Stimulated activated naive CD4-positive, alpha-beta T cell (primary cell): ENCODE results near the gene NME3.
A peak's percentile ranks its signal among the peaks of the same experiment; 100 is the strongest.

Experiments
- DNase-seq, 6 experiments: peaks; one replicate each; lab custom pipeline; 2025; lab: John Stamatoyannopoulos, UW

Gene NME3

DNA sequence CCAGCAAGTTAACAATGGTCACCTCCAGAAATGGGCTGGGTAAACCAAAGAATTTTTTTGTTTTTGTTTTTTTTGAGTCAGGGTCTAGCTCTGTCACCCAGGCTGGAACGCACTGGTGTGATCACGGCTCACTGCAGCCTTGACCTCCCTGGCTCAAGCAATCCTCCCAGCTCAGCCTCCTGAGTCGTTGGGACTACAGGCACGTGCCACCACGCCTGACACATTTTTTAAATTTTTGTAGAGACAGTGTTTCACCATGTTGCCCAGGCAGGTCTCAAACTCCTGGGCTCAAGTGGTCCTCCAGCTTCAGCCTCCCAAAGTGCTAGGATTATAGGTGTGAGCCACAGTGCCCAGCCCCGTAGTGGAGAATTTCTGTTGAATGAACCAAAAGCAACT lies 9.3 kb upstream of the NME3 start:
- DNase-seq = no peak

DNA sequence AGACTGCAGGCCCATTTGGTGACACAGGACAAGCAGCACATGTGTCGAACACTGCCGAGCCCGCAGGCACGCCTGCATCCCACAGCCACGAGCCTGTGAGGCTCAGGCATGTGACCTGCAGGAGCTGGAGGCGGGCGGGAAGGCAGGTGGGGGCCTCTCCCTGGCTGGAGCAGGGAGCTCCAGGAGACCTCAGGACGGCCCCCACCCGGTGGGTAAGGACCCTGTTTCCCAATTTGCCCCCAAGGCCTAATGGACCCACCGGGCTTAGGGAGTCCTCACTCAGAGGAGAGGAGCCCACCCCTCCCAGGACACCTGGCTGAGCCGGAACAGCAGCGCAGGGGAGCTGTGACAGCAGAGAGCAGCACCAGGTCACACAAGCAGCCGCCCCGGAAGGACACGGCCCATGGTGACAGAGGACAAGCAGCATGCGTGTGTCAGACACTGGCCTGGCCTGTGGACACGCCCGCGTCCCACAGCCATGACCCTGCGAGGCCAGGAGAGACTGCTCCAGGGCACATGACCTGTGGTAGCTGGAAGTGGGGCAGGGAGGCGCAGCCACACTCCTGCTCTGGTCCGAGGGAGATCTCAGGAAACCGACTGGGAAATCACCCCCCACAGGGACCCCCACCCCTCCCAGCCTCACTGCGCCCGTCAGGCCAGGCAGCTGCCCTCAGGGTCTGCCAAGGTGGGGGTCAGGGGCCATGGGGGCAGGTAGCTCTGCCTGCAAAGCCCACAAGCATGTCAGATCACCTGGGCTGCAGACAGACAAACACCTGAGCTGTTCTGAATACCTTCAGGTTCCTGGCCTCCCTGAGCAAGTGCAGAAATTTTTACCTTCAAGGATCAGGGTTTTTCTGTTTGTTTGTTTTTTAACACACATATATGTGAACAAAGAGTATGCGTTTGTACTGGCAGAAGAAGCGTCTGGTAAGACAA lies 8.7 kb upstream of the NME3 start:
- no peak for DNase-seq

DNA sequence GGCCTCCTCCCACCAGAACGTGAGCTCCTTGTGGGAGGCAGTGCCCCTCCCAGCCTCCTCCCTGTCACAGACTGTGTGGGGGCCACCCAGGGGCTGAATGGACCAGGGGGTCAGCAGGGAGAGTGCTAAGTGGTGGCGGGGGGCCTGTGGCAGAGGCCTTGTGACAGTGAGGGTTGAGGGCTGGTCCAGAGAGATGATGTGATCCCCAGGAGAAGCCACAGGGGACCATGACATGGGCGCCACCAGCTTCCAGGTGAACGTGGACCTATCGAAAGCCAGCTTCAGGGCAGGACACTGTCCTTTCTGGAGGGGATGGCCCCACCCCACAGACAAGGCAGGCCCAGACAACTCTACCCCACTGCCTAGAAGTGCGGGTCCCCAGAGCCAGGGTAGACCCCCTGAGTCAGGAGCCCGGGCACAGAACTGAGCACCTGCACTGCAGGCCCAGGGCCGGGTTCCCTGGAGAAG lies 7.9 kb upstream of the NME3 start:
- no peak for DNase-seq

DNA sequence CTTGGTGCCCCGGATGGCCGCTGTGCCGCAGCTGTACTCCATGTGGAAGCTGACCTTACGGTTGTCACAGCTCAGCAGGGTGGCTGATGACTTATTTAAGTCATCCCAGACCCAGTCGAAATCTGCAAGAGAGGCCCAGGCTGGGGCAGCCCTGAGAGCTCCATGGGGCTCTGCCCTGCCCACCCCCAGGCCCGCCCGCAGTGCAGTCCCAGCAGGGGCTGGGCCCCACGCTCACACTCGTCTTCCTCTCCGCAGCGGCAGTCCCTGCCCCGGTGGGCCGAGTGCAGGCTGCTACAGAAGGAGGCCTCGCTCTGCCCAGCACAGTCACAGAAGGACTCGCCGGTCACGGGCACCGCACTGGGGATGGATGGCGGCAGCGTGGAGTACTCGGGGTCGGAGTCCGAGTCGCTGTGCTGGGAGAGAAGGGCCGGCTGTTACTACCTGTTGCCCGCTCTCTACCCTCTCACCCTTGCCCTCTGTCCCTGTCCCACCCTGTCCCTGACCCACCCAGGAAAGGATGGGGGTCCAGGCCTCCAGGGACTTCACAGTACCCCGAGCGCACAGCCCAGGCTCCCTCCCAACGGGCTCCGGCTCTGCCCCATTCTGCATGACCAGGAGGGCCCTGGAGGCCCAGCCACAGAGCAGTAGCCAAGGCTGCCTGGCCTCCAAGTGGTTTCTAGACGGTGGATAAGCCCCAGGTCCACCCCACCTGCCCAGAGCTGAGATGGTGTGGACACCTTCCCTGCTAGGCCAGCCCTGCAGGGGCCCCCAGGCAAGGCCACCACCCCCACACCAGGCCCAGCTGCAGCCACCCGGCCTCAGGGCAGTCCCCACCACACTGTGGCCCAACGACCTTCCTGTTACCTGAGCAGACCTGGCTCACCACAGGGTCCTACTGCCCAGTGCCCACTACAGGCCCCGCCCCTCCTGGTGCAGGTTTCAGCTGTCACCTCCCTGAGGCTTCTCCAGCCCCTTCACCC lies 7.1 kb upstream of the NME3 start:
- no peak for DNase-seq

DNA sequence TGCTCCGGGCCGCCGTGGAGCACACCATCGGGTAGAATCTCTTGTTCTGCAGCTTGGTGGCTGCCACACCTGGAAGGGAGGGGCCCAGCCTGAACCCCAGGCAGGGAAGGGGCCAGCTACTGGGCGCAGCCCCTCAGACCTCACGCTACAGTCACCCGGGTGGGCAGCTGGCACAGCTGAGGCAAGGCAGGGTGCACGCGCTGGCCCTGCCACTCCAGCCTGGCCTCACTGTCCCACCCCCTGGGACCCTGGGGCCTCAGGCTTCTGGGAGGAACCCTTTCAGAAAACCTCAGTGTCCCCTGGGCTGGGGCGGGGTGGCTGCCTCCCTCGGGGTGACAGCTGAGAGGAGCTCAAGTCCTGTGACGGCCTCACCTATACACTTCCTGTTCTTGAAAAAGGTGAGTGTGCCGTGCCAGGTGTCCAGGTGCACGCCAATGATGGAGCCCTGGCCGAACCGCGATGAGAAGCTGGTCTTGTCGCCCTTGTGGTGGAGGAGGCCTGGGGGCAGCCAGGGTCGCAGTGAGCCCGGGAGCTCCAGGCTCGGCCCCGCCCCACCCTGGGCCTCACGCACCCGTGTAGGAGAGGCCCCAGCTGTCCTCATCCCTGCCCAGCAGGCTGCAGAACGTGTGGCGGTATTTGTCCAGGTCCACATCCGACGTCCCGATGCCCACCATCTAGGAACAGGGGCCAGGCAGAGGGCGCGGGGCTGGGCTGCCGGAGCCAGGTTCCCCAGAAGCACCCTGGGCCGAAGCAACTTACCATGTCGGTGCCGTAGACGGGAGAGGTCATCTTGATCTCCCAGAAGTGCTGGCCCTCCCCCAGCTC lies 6.2 kb upstream of the NME3 start:
- DNase-seq = no peak

DNA sequence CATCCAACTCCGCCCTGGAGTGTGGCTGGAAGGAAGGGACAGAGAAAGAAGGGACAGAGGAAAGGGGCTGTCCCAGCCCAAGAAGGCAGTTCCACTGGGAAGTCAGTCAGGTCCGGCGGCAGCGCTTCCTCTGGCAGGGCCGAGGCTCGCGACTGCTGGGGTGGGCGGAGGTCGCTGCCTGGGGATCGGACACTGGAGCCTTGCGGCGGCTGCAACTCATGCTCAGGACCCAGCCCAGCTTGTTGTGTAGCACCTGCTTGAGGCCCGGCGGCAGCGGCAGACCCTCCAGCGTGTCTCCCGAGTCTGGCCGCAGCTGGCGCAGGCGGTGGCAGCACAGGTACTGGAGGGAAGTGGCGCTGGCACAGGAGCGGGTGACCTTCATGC lies 5.6 kb upstream of the NME3 start:
- no peak for DNase-seq

DNA sequence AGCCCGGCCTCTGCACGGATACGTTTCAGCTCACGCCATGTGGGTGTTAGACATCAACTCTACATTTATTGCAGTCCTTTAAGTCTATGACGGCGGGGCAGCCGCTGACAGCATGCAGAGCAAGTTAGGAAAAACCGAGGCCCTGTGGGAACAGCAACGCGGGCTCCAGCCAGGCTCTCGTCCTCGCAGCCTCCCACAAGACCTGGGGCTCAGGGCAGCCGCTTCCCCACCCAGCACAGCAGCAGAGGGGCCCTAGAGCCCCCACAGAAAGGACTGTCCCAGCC lies 5.3 kb upstream of the NME3 start:
- DNase-seq = no peak

DNA sequence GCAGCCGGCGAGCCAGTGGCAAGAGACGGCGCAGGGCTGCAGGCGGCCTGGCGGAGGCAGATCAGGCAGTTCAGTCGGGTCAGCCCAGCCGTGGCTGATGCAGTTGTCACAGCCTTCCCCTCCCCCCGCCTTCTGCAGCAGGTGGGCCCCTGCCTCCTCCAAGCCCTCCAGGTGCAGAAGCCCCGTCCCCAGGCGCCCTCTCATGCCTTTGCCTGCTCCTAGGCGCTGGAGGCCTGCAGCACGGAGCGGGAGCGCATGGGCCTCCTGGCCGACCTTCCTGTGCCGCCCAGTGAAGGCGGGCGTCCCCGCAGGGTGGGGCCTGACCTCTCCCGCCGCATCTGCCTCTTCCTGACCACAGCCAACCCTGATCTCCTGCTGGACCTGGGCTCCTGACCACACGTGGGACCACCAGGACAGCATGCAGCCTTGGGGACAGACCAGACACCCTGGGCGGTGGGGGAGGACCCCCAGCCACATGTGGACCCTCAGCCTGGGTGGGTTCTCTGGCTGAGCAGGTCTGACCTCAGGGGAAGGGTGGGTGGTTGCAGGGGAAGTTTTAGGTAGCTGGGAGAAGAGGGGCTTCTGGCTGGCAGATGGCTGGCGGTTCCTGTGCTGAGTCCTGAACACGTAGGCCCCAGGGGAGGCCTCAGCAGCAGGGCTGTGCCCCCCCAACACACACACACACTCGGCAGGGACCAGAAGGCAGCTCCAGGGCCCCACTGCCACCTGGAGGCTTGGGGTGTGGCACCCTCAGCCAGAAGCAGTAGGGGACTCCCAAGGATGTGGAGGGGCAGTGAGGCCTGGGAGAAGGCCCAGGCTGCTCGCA lies 4.7 kb upstream of the NME3 start:
- DNase-seq = no peak

DNA sequence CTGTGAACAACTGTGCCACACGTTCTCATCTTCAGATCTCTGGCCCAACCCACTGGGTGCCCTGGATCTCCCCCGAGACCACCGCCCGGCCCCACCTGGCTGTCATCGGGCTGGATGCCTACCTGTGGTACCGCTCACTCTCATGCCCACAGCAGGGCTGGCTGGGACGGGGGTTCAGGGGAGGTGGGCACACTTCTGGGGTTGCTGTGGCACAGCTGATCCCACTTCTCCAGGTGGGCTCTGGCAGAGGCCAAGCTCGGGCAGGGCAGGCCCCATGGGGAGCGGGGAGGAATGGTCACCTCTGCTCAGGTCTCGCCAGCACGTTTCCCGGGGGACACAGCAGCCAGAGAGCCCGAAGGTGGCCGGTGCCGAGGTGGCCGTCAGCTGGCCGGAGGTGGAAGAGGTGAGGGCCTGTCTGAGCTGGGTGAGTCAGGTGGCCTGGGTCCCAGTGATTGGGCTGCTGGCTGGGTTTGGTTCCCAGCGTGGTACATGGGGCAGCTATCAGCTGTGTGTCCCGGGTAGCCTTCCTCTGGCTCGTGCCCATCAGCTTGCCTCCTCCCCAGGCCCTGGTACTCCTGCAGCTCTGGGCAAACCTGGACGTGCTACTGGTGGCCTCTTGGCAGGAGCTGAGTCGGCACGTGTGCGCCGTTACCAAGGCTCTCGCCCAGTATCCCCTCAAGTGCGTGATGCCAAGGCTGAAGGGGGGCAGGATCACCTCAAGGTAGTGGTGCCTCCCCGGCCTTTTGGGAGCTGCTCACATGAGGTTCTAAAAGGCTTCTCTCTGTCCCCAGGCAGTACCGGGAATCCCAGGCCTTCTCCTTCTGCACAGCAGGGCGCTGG lies 3.9 kb upstream of the NME3 start:
- DNase-seq = no peak

DNA sequence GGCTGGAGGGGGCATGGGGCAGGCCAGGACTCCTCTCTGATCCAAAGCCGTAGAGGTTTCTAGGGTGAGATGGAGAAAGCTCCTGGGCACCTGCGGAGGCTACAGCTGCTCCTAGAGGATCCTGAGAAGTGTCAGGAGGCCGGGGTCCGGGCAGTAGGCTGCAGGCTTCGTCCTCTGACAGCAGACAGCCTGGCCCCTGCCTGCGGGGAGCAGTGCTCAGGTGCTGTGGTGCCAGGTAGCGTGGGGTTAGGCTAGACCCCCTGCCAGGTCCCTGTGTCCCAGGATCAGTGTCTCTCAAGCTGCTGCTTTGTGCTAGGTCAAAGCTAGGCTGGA lies 3.1 kb upstream of the NME3 start:
- DNase-seq = no peak

DNA sequence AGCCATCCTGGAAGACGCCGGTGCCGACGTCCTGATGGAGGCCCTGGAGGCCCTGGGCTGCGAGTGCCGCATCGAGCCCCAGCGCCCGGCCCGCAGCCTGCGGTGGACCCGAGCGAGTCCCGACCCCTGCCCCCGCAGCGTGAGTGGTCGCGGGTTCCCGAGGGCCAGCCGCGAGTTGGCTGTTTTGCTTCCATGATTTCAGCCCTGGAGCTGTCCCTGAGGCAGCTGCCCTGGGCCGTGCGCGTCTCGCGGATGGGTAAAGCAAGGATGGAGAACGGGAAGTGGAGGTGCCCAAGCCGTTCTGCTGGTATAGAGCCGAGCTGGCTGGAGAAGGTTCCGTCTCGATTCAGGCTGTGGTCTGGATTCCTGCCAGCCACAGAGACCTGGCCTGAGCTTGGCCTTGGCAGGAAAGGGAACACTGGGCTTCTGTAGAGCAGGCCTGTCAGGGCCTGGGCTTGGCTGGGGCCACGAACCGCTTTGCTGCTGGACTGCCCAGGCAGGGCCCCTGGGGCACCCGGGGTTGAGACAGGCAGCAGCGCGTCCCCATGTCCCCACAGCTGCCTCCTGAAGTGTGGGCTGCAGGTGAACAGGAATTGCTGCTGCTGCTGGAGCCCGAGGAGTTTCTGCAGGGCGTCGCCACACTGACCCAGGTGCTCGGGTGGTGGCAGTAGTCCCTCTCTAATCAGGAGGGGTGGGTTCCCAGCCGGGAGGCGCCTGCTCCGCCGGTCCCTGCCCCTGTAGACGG lies 2.5 kb upstream of the NME3 start:
- DNase-seq = peak in 1 of 6 experiments; percentile 42

DNA sequence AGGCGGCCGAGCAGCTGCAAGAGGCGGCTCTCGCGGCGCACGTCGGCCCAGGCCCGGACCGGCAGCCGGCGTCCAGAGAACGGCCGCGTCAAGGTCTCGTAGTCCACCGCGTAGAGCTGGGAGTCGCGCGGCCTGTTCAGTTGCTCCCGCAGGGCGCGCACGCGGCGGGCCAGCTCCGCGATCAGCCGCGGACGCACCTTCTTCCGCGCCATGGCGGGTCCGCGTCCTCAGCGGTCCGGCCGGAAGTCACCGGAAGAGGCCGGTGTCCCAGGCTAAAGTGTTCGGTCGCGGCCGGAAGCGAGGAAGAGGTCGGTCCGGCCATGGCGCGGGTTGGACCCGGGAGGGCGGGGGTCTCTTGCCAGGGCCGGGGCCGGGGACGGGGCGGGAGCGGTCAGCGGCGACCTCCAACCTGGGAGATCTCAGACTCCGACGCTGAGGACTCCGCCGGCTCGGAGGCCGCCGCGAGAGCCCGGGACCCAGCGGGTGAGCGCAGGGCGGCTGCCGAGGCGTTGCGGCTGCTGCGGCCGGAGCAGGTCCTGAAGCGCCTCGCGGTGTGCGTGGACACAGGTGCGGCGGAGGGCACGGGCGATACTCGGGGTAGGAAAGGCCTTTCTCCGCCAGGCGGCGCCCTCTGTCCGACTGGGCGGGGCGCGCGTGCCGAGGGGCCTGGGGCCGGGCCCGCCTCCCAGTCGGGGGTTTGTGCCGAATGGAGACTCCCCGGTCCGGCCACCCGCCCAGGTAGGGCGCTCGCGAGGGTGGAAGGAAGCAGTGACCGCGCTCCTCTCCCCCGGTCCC lies 1.8 kb upstream of the NME3 start, which contains the start of gene MRPS34:
MRPS34 (minus strand) TSS at position 227 of the 795 bp plus-strand sequence; CDS start at position 212, 15 bp downstream.
- peak; percentile 42 to 80 (median 68) for DNase-seq

DNA sequence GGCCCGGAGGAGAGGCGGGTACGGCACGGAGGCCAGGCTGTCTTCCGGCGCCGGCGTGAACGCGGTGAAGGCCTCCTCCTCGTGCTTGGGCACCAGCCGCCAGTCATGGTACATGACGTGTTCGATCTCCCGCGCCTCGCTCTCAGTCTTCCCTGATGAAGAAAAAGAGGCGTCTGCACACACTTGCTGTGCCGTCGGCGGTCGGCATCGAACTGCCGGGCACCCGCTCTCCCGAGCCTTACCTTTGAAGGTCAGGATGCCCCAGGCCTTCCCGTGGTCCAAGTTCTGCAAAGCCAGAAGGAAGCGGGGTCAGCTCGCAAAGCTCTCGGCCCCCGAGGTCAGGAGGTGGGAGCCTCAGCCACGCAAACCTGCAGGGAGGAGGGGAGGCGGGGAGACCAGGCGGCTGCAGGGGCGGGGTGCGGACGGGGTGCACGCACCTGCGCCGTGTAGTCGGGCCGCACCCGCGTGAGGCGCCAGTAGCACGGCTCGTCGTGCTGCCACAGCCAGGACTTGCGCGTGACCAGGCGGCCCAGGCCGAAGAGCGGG lies 1.1 kb upstream of the NME3 start, which contains the start of gene EME2:
EME2 (plus strand) TSS at position 449 of the 546 bp plus-strand sequence. CDS start 418 bp downstream, outside the sequence.
- peak; percentile 13 to 77 (median 52) for DNase-seq

DNA sequence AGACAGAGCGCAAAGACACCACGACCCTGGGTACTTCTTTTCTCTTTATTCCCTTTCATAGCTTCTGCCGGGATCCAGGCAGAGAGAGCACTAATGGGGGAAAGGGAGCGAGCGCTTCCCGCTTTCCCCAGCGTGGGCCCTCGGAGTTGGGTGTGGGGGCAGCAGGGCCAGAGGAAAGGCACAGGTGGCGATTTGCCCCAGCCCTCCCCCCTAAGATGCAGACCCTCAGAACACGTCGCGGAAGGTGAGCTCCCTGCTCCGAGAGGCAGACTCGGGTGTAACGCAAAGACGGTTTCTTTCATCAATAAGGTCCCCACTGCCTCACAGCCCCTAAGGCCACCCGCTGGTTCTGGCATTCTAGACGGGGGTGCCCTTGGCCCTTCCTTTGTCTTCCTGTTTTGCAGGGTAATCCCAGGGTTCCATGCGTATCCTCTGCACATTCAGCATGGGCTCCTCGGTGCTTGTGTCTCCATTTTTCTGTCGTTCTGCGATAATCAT lies 570 bp upstream of the NME3 start:
- DNase-seq = peak in 1 of 6 experiments; percentile 49

DNA sequence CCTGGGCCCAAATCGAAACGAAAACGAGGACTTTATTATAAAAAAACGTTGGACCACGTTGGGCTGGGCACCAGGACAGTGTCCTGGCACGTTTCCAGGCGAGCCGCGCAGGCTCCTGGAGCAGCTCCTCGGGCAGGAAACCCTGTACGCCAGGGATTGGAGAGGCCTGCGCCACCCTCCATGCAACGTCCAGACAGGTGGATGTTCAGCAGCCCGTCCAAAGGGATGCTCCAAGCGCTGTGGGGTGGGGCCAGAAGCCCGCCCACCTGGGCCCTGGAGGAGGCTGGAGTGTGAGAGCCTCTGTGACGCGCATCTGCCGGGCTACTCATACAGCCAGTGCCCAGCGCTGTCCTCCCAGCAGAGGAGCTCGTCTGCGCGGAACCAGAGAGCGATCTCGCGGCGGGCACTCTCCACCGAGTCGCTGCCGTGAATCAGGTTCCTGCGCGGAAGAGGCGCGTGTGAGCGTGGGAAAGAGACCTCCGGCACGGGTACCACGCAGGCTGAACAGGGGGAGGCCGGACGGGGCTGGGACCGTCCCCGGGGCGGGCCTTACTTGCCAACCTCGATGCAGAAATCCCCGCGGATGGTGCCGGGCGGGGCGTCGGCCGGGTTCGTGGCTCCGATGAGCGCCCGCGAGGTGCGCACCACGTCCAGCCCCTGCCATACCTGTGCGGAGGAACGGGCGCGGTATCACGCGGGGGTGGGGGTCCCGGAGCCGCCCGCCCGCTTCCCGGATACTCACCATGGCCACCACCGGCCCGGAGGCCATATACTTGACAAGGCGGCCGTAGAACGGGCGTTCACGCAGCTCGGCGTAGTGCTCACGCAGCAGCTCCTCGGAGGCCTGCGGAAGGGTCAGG lies 785 bp downstream of the NME3 start:
- peak in 5 of 6 experiments; percentile 22 to 41 (median 33) for DNase-seq

DNA sequence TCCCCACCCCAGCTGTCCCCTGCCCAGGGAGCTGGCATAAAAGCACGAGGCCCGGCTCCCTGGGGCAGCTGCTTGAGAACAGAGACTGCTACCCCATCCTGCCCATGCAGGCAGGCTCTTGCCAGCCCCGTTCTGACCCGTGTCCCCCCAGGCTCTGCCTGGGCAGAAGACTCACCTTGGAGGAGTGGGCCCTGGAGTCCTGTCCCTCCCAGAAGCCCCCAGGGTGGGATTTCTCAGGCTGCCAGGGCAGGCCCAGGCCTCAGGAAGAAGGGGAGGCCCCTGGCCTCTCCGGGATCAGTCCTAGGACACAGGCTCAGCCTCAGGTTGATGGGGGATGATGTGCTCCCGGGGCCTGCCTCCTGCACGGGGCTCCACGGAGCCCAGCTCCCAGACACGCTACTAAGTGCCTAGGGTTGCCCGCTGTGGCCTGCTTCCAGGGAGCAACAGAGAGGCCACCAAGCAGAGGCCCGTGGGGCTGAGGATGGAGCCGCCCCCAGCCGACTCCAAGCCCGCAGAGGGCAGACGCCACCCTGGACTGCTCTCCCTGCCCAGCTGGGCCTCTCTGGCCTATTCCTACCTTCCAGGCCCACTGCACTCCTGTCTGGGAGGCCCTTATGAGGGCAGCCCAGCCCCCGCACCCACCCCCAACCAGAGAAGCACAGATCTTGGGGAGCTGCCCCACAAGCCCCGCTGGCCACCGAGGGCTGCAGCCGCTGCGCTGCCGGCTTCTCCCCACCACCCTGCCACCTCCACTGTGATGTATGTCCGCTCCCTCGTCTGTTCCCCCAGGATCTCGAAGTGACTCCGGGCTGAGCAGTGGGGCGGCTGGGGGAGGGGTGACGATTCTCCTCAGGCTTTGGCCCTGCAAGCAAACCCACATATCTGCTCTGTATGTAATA lies 1.7 kb downstream of the NME3 start:
- DNase-seq = no peak
